NB4 (cell line): ENCODE data around the gene CELSR1.

Source experiments
- POLR2A ChIP-seq: IDR thresholded peaks from 2 replicates; pipeline ENCODE4 v1.6.1; 2011; ENCODE audit warnings: mild to moderate bottlenecking; ENCODE audit not compliant: insufficient read length; ENCODE audit errors: extremely low read depth
- TF ChIP-seq, protein P1 (sequence below): IDR thresholded peaks from one replicate; pipeline ENCODE4 v1.5.1; 2012; ENCODE audit warnings: low read depth, low read length

DNA sequence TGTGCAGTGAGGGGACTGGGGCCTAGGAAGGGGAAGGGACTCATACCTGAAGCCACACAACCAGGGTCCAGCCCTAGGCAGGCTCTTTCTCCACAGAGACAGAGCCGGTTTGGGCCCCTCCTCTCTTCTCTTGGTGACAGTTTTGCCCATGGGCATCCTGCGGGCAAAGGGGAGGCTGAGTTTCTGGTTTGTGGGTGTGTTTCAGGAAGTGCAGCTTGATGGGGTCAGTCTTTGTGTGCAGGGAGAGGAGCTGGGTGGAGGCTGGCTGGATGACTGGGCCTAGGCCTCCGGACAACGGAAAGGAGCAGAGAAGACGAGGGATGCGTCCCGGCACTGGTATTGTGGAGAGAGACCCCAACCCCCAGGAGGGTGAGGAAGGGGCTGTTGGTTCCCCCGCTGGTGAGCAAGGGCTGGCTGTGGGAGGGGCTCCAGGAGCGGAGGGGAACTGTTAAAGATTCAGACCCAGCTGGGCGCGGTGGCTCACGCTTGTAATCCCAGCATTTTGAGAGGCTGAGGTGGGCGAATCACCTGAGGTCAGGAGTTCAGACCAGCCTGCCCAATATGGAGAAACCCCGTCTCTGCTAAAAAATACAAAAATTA lies 23.4 kb upstream of the CELSR1 start:
- TF ChIP-seq POLR2A, result no peak
- TF ChIP-seq, protein P1, sequence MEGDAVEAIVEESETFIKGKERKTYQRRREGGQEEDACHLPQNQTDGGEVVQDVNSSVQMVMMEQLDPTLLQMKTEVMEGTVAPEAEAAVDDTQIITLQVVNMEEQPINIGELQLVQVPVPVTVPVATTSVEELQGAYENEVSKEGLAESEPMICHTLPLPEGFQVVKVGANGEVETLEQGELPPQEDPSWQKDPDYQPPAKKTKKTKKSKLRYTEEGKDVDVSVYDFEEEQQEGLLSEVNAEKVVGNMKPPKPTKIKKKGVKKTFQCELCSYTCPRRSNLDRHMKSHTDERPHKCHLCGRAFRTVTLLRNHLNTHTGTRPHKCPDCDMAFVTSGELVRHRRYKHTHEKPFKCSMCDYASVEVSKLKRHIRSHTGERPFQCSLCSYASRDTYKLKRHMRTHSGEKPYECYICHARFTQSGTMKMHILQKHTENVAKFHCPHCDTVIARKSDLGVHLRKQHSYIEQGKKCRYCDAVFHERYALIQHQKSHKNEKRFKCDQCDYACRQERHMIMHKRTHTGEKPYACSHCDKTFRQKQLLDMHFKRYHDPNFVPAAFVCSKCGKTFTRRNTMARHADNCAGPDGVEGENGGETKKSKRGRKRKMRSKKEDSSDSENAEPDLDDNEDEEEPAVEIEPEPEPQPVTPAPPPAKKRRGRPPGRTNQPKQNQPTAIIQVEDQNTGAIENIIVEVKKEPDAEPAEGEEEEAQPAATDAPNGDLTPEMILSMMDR, result no peak
